HG03469 (cell line): Measurements from ENCODE around the gene MYO1B.

ENCODE experiments used
- ATAC-seq: cut with Tn5 transposase; IDR thresholded peaks from one replicate; pipeline ENCODE4 v1.9.1; 2021; ENCODE audit warnings: mild to moderate bottlenecking, moderate library complexity, moderate number of reproducible peaks; ENCODE audit not compliant: unreplicated experiment

Gene MYO1B

DNA sequence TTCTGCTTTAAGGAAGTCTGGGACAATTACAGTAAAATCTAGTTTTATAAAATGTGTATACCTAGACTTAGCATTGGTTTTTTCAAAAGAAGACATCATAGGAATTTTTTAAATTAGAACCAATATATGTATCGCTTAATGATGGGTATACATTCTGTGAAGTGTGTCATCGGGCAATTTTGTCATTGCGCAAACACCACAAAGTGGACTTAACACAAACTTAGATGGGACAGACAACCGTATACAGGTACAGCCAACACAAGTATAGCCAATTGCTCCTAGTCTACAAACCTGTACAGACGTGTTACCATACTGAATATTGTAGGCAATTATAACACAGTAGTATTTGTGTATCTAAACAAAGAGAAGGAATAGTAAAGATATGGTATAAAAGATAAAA lies 12.7 kb downstream of the MYO1B start:
- no peak for ATAC-seq

DNA sequence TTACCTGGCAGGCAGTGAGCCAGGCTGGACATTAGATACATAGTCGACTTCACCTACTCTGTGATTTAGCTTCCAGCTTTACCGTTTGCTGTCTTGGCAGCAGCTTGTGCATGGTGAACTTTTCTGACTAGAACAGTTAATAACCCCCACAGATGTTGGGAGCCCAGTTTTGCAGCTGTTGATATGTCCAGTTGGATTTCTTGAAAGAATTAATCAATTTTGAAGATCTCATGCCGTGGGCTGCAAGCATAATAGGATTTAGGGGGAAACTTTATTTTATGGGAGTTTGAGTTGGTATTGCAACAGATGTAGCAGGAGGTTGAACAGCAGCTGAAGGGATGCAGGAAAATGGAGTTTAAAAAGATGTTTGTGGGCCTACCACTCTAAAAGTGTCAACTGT lies 13.8 kb downstream of the MYO1B start:
- ATAC-seq = no peak

DNA sequence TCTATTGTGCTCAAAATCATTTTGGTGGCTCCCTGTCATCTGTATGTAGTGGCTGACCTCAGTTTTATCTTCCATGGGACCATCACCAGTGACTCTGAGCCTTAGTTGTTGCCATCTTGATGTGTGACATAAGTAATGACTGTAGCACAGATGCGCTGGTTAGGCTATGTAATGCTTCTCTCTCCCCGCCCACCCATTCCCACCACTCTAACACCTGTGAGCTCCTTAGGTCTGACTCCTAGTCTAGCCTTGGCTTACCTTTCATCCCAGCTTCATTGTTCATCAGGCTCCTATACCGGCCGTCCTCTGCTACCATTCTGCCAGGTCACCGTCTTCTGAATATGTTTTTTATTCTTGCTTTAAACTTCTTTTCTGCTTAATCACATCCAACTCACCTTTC lies 17.2 kb downstream of the MYO1B start:
- no peak for ATAC-seq

DNA sequence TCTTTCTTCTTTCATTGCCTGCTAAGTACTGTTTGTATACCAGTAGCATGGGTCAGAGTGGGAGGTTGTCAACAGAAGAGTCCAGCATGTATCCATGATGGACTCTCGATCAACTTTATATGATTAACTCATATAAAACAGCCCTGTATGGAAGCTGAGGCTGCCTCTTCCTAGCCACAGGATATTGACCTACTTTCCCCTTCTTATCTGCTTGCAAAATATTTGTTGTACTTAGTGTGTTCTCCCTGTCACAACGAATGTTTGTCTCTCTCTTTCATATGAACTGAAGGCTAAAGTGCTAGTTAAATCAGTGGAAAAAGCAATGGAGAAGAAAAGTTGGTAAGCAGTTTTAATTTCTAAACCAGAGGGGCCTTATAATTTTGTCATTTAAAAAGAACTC lies 17.8 kb downstream of the MYO1B start:
- no peak for ATAC-seq

DNA sequence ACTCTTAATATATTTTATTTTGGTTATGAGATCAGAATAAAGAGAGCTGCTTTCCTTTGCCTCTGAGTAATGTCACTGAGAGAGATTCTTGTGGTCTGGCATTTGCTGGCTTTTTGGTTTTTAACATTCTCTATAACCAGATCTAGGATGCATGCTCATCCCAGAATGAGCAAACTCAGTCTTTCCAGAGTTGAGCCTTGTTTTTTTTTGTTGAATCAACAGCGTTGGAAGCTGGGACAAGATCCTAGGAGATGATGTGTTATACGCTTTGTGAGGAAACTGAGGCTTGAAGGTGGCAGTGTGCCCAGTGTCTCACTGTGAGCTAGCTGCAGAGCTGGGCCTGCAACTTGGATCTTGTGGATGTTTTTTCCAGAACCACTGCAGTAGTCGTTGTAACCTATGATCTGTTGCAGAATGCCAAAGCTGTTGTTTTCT lies 19.5 kb downstream of the MYO1B start:
- ATAC-seq = no peak

DNA sequence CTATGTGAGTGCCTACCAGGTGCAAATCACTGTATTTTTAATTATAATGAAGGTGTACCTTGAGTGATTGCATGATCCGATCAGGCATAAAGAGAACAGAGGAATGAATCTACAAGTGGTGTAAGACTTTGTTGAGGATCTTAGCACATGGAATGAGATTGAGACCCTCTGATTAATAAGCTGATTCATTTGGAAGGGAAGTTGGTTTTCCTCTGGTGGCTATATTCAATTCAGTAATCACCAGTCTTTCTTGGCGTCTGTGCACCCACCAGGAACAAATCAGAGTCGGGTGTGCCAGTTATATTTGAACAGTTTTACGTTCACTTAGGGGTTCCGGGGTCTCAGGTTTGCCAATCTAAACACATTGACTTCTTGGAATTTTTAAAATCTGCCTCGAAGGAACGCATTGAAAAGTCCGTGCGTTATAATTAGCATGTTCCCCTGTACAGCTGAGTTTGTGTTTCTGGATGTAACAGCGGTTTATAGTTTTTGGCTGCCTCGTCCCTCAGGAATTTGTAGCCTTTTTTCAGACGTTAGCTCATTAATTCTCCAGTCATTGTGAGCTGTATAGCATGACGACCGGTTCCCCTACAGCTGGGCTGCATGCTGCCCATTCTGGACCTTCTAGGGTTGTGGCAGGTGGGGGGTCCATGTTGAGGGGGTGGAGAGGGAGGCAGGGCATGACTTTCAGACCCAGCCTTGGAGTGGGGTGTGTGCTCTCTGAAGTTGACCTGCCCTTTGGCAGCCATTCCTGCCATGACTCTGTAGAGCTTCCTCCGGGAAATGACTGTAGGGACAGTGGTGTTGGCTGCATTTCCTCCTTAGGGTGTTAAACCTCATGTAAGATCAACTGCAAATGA lies 20.3 kb downstream of the MYO1B start:
- ATAC-seq = no peak

DNA sequence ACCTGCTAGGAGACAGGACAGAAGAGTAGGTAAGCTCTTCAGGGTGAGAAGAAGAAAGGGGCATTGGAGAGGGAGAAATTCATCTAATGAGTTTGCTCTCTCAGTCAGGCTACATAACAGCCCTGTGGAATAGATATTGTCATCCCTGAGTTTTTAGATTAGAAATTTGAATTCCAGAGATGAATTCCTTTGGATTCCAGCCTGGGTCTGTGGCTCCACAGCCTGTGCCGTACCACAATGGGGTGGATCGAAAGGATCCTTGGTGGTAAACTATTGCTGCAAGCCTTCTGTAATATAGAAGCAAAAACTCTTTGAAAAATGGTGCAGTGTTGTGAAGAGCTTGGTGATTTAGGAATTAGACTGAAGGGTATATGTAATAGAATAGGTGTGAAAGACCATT lies 21.0 kb downstream of the MYO1B start:
- ATAC-seq = no peak

DNA sequence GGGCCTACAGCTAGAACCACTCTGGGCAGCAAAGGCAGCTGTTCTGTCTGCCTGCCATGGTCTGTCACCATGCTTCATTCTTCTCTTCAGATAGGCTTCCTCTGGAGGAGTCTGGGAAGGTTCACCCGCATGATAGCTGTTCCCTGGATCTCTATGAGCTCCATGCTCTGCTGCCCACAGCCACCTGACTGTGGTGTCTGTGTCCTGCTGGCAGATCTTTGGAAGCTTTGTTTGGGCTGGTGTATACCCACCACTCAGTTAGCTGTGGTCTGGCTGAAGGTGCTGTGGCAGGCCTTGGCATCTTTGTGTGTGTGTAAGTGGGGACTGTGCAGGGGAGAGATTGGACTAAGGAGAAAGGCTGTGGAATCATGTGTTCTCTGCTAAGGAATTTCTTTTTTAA lies 23.4 kb downstream of the MYO1B start:
- ATAC-seq = no peak

DNA sequence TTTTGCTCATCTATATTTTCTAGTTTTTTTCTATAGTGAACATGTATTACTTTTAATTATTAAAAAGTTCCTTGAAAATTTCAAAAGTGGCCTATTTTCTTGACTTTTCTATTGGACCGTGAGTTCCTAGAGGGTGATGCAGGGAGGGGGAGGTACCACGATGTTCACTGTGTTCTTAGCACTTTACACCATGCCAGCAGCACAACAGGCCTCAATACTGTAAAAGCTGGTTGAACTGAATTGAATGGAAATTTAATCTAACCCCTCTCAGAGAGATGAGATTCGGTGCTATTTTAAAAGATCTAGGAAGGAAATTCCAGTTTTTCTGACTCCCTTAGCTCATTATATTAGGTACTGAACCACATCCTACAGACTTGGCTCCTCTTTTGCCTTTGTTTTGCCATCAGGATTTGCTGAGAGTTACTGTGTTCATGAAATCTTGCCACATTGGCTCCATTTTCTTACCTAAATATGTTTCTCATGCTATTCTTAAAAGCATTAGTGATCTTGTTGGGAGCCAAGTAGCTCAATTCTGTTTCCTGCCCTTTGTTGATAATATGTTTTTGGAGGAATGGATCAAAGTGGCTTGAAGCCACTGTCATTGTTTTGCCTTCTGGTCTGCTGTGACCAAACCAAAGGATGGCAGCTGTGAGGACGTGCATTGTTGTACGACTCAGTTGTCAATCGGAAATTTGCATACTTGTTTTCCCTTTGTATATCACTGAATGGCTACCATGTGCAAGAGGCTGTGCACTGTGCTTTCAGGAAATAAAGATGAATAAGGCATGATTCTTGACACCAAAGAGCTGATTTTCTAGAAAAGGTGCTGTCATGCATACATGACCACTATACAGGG lies 25.3 kb downstream of the MYO1B start:
- no peak for ATAC-seq

DNA sequence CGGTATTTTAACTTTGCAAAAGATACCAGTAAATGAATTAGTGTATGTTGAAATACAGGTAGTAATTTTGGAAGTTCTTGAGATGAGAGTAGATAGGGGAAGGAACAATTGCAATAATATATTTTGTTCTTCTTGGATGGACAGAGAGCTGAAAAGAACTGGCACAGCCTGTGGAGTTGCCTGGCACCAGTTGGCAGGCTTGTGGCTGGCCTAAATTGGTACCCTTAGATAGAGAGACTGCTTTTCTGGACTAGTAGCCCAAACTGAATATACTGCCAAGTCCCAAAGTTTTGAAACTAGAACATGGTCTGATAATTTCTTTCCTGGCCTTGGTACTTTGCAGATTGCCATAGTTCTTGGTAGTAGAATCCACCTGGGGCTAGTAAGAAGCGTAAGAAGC lies 26.9 kb downstream of the MYO1B start:
- ATAC-seq = no peak

DNA sequence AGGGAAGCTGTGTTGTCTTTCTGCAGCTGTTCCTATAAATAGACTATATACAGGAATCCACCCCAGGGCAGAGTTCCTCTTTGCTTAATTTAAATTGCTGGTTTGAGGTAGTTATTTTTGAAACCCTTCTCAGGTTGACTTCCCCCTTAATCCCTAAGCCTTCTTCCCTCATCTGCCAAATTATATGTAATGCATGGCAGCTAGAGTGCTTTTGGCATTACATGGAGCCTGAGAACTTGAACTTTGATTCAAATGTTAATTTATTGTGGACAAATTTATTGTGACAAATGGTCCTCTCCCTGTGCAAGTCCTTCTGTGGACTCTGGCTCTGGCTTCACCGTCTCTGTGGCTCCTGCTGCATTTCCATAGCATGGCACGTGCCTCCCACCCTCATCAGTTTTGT lies 29.2 kb downstream of the MYO1B start:
- ATAC-seq = no peak

DNA sequence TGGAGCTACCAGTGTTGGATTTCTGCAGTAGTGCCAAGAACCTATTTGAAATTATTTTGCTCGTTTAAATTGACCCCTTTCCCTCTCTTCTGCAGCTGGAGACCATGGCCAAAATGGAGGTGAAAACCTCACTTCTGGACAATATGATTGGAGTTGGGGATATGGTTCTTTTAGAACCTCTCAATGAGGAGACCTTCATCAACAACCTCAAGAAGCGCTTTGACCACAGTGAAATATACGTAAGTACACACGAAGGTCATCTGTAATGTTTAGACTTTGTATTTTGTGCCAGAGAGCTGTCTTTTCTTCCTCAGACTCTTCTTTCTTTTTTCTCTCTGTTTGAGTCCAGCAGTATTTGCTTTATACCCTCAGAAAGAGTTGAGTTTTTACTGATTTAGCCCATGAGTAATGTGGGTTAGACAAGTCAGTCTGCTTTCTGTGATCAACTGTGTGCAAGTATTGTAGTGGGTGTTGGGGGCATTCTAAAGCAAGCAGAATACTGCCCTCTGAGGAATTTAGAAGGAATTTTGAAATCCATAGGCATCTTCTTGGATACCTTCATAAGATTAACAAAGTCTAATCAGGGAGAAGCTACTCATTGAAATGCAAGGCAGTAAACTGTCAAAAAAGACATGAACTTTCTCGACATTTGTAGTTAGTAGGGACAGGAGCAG lies 31.7 kb downstream of the MYO1B start:
- ATAC-seq = no peak

DNA sequence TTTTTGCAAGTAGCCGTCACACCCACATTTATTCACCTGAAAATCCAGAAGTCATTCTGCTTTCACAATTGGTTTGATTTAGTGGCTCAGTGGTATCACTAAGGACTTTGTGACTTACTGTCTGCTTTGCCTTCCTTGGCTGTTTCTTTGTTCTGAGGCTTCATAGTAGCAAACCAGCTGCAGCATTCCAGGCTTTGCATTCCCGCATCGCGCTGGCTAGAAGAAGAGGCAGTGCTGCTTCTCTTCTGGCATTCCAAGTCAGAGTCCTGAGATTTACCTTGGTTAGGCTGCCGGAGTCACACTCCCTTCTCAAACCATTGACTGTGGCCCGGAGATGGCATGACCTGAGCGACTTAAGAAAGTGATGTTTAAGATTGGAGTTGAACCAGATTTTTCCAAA lies 35.1 kb downstream of the MYO1B start:
- no peak for ATAC-seq

DNA sequence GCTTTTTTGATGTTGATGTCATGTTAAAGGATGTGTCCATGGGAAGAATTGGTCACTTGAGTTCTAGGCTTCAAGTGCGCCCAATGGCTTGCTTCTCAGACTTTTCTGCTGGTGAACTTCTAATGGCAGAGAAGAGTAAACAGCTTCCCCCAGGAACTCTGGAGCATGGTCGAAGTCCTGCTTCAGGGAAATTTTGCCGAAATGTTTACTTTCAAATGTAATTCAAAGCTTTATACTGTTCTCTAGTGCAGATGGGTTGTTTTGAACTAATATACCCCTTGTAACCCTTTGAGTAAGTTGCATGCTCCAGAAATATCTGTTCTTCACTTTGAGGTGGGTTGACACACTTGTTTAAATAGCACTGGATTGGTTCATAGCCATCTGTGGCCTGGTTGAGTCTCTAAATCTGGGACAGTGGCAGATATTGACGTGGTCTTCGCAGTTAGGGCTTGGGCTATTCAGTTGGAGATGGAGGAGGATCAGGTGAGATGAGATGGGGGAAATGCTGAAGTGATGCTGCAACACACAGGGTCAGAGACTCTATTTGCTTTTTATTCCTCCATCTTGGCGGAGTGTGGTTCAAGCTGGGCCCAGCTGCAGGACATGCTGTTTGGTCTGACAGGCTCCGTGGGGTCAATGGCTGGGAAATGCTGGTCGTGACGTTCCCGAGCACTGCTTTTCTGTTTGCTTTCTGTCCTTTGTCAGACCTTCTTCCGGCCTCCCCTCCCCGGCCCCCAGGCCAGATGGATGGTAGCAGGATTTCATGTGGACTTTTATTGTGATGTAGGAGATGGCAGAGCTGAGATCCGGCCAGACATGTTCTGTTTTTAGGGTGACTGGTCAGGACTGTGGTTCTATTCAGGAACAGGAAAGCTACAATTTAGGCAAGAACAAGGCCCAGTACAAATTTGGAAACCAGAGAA lies 35.9 kb downstream of the MYO1B start:
- no peak for ATAC-seq

DNA sequence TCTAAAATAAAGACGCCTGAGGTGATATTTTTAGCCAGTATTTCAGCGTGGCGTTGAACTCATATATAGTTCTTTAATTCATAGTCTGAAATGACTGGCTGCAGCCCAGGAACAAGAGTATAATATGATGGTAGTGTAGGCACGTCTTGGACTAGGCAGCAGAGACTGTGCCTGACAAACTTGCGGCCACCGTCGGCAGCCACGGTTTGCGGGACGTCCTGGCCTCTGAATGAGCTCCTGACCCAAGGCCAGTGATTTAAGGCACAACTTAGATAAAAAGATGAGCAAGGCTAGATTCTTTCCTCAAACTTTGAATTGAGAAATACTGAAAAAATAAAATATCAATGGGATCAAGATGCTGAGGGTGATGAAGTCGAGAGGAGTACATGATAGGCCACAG lies 40.0 kb downstream of the MYO1B start:
- no peak for ATAC-seq

DNA sequence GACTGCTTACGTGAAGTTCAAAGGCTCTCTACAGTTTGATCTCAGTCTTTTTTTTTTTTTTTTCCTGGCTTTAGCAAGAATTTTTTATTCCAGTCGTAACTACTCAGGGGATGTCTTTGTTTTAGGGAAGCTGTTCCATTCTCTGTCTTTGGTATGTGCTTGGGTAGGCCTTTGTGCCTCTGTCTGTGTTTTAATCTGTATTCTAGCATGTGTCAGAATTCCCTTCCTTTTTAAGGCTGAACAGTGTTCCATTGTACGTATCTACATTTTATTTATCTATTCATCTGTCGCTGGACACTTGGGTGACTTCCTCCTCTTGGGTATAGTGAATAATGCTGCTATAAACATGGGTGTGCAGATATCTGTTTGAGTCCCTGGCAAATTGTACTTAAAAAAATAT lies 42.6 kb downstream of the MYO1B start:
- no peak for ATAC-seq

DNA sequence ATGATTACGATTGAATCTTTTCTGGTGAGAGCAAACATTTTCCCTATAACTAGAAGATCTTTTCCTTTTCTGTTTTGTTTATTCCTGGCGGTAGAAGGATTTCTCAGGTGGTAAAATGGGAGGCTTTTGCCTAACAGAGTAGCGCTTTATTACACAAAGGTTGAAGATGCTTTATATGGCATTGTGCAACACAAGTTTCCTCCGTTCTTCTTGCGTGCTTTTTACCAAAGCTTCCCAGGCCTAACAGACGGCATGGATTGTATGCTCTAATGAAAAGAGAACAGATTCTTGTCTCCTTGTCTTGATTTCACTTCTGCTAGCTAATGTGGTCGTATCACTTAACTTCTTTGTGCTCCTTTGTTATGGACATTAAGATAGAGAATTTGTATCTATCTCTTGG lies 43.8 kb downstream of the MYO1B start:
- ATAC-seq = no peak

DNA sequence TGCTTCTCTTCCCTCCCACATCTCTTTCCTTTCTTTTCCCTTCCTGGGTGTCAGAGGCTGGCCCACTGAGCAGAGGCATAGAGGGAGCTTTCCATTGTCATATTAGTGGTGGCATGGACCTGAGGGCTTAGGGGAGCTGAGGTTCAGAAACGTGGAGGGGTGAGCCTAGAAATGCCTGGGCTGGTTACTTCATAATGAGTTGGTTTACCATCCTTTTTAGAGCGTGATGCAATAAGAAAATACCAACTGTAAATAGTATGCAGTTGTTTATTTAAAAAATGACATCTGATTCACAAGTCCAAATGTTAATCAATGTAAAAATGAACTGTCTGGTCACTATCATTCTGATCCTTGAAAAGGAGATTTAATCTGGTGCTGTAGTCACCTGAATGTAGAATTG lies 46.3 kb downstream of the MYO1B start:
- ATAC-seq = no peak

DNA sequence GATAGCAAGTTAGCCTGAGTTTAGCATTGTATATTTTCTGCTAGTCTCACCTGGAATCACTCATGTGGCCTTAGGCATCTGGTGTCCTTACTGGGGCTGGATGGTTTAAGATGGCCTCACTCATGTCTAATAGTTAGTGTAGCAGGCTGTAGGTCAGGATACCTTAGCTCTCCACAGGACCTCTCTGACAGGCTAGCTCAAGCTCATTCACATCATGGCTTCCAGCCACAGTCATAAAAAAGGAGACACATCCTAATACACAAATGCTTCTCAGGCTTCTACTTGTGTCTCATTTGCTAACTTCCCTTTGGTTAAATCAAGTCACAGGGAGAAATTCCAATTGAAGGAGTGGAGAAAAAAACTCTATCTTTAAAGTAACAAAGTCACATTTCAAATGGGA lies 47.7 kb downstream of the MYO1B start:
- ATAC-seq = no peak

DNA sequence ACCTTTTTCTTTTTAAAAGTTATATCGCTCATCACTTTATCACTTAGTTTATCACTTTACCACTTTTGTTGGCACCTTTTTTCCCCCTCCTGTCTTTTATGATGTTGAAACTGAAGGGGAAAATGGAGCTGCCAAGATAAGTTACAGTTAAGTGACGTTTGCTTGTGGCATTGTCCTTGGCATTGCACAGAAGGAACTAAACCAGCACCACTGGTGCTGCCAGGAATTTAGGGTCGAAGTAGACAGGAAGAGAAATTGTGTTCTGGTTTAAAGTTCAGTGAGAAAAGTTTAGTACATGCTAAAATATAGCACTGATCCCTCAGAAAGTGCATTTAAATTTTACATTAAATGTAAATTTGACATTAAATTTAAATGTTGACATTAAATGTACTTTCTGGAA lies 49.9 kb downstream of the MYO1B start:
- no peak for ATAC-seq
